ENCODE data around the gene RAPGEF4. TPM values are rescaled to one million over a fixed set of nuclear protein-coding genes. Genes with fewer than 3 reads are reported as not detected.

Gene RAPGEF4
- total and polyA plus RNA-seq, 9 of the 15 experiments (the other 6 are each of a cell fraction or from before 2014, with no cell fraction given), result 0.04 to 0.33 (median 0.13) TPM; not detected in 6

- TF ChIP-seq NFIC (IDR thresholded peaks at IDR 0.05), result peak; percentile 16; the same call in 1 of the 2 replicates
- TF ChIP-seq ZNF311 (CRISPR knock-in tag; IDR thresholded peaks at IDR 0.05), result no peak
- peak; percentile 60 for TF ChIP-seq POLR2H (tag; IDR thresholded peaks at IDR 0.05; ENCODE audit: low read depth)
- no peak for TF ChIP-seq ZBTB34 (CRISPR knock-in tag; IDR thresholded peaks at IDR 0.05)
- TF ChIP-seq TFAP4 (CRISPR knock-in tag; IDR thresholded peaks at IDR 0.05; ENCODE audit: borderline replicate concordance), result peak; percentile 72
- no peak for TF ChIP-seq ZNF175 (CRISPR knock-in tag; IDR thresholded peaks at IDR 0.05; ENCODE audit: low read depth)
- TF ChIP-seq ZNF551 (CRISPR knock-in tag; IDR thresholded peaks at IDR 0.05), result no peak
- TF ChIP-seq ILF3 (IDR thresholded peaks at IDR 0.05; ENCODE audit: borderline replicate concordance), result peak; percentile 48; the same call in 1 of the 2 replicates
- no peak for TF ChIP-seq CBX2 (IDR thresholded peaks at IDR 0.05; ENCODE audit: insufficient read depth, low read length, poor library complexity, severe bottlenecking)
- TF ChIP-seq E2F3 (CRISPR knock-in tag; IDR thresholded peaks at IDR 0.05), result no peak; the same call in 1 of the 2 replicates
- 0 out of 2 replicates have a peak, but pooled peaks have one; percentile 34 for TF ChIP-seq ZNF282 (CRISPR knock-in tag; IDR thresholded peaks at IDR 0.05)
- no peak for TF ChIP-seq ZBTB8A (IDR thresholded peaks at IDR 0.05; ENCODE audit: partially characterized antibody)
- TF ChIP-seq STAT5B (CRISPR knock-in tag; IDR thresholded peaks at IDR 0.05), result no peak
- no peak for TF ChIP-seq ELF2 (CRISPR knock-in tag; IDR thresholded peaks at IDR 0.05)
- TF ChIP-seq NCOA6 (IDR thresholded peaks at IDR 0.05), result no peak
- 0 out of 2 replicates have a peak, but pooled peaks have one; percentile 17 for TF ChIP-seq ZNF24 (IDR thresholded peaks at IDR 0.05)
- TF ChIP-seq ATF4 (CRISPR knock-in tag; IDR thresholded peaks at IDR 0.05), result no peak
Measured at GRCh38 chr2:173075781-173076580, 340.3 kb downstream of the RAPGEF4 start, which contains the start of gene MAP3K20 (continued).

All from K562 (cell line).